Lower leg skin (tissue), 4 donors: ENCODE measurements around the gene GNG7. TPM values are rescaled to one million over a fixed set of nuclear protein-coding genes. Genes with fewer than 3 reads are reported as not detected.
"Not testable (repeated sequence)": the region's sequence is repeated elsewhere in the genome, so short reads cannot be mapped to it uniquely, and the experiment has no call there.

Source experiments
- DNase-seq, 2 donors: peaks; one replicate each; pipeline ENCODE4 v3.0.0-alpha.2; 2019; ENCODE audit warnings: low spot score in 2 of 2
- H3K4me3 ChIP-seq: fragments of 200-600 bp; sonication (generic); 2 replicates; pipeline ENCODE4 v1.5.1; 2017; ENCODE audit warnings: mild to moderate bottlenecking, low read depth; ENCODE audit not compliant: poor library complexity, severe bottlenecking
- CTCF ChIP-seq, 3 donors: fragments of 450-650 bp; IDR thresholded peaks; one replicate each; pipeline ENCODE4 v1.5.1; 2016; ENCODE audit warnings: antibody characterized with exemption in 3 of 3, mild to moderate bottlenecking in 3 of 3, moderate library complexity in 2 of 3
- POLR2A ChIP-seq, 2 donors: fragments of 450-650 bp; IDR thresholded peaks; one replicate each; pipeline ENCODE4 v1.6.1; 2016 to 2017; ENCODE audit warnings: antibody characterized with exemption in 2 of 2, mild to moderate bottlenecking in 1 of 2, moderate library complexity in 1 of 2
- WGBS, 2 donors: methylation state at CpG; one replicate each; pipeline ENCODE4 v1.1.5; 2018; 5-methylcytosine and 5-hydroxymethylcytosine counted together
- intact Hi-C: fragments of 100-400 bp; cut with DNase I; formaldehyde crosslinking; loops from one replicate; pipeline ENCODE4 v1.15.0; 2023; ENCODE audit warnings: low total_unique reads
- total RNA-seq, 4 donors: library from RNA; depleted of rRNA; stranded (reverse); fragments of >200 nt; gene quantifications; one replicate each; pipeline ENCODE4 v1.1.0, GENCODE V29; 2016

The GNG7 gene
- total RNA-seq, 4 donors from 2014 or later: 0.59 to 3.4 (median 2.4) TPM

- 59 to 66% methylated on average over 45 to 46 of the region's 50 CpGs for WGBS, 2 donors
- no peak overlapping the region for H3K4me3 ChIP-seq
- DNase-seq: peak; percentile 79 to 96
- intact Hi-C loops: no loop called here
- TF ChIP-seq CTCF (IDR thresholded peaks at IDR 0.05): no peak
- no peak for TF ChIP-seq POLR2A (IDR thresholded peaks at IDR 0.05)
Observed at GRCh38 chr19:2546128-2547032, 156.1 kb downstream of the GNG7 start.

DNA sequence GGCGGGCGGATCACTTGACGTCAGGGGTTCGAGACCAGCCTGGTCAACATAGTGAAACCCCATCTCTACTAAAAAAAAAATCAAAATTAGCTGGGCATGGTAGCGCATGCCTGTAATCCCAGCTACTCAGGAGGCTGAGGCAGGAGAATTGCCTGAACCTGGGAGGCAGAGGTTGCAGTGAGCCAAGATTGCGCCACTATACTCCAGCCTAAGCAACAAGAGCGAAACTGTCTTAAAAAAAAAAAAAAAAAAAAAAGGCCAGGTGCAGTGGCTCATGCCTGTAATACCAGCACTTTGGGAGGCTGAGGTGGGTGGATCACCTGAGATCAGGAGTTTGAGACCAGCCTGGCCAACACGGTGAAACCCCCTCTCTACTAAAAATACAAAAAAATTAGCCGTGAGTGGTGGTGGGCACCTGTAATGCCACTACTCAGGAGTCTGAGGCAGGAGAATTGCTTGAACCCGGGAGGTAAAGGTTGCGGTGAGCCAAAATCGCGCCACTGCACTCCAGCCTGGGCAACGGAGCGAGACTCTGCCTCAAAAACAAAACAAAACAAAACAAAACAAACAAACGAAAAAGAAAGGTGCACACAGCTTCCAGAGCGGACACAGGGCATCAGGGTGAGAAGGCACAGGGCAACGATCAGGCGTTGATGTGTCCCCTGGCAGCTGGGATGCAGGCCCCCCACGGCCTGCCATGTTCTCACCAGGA, 156.9 kb downstream of the GNG7 start:
- WGBS, 2 donors: 88 to 90% methylated on average over 20 of the region's 20 CpGs
- intact Hi-C loops: not testable (repeated sequence)

GRCh38 chr19:2544576-2545415, 157.7 kb downstream of the GNG7 start:
- TF ChIP-seq POLR2A (IDR thresholded peaks at IDR 0.05) (no peak), CTCF (IDR thresholded peaks at IDR 0.05) (no peak)
- 85 to 89% methylated on average over 14 to 17 of the region's 18 CpGs for WGBS, 2 donors
- intact Hi-C loops: loop anchor here (5.0 kb wide), 1 partner anchor 67 kb away; the partner anchor contains the start of gene GADD45B
- DNase-seq: no peak
- H3K4me3 ChIP-seq: no peak overlapping the region

More for the DNA sequence above, 156.9 kb downstream of the GNG7 start:
- DNase-seq, H3K4me3 ChIP-seq: not testable (repeated sequence)

GRCh38 chr19:2543463-2544442, 158.7 kb downstream of the GNG7 start:
- H3K4me3 ChIP-seq: no peak overlapping the region
- peak; percentile 91 to 98 for DNase-seq
- intact Hi-C loops: loop anchor here (5.0 kb wide), 1 partner anchor 66 kb away; the partner anchor contains the start of gene GADD45B
- TF ChIP-seq POLR2A (IDR thresholded peaks at IDR 0.05): no peak
- TF ChIP-seq CTCF (IDR thresholded peaks at IDR 0.05): peak in 1 of 3 donors; percentile 12
- WGBS, 2 donors: 9 to 11% methylated on average over 34 to 36 of the region's 36 CpGs

GRCh38 chr19:2543072-2543462, 159.4 kb downstream of the GNG7 start:
- intact Hi-C loops: loop anchor here (5.0 kb wide), 1 partner anchor 66 kb away; the partner anchor contains the start of gene GADD45B
- WGBS, 2 donors: 34 to 51% methylated on average over 4 of the region's 4 CpGs
- not testable (repeated sequence) for DNase-seq, H3K4me3 ChIP-seq
